Measurements from ENCODE around the gene C4orf51. TPM values are rescaled to one million over a fixed set of nuclear protein-coding genes. Genes with fewer than 3 reads are reported as not detected.

The C4orf51 gene
- total and polyA plus RNA-seq, 2 of the 8 experiments (the other 6 are each of a cell fraction or from before 2014, with no cell fraction given) = 0.54 TPM; not detected in 1

GRCh38 chr4:145722561-145722960, 42.6 kb downstream of the C4orf51 start:
- no peaks in the 10 kb centered on the region for H3K79me2 ChIP-seq (ENCODE audit: control insufficient read depth in 1 of 2, insufficient read depth in 2 of 2, low read length in 2 of 2)
- H4K20me1 ChIP-seq (replicated peaks in 1 of 2; ENCODE audit: control insufficient read depth in 1 of 2, insufficient read depth in 2 of 2, low read length in 2 of 2) = no peaks in the 10 kb centered on the region
- no peak overlapping the region for H3K9ac ChIP-seq (replicated peaks in 1 of 4; ENCODE audit: extremely low read depth in 1 of 4, low read depth in 3 of 4, low read length in 3 of 4)
- ChIA-PET CTCF (ENCODE audit: partially characterized antibody) (interaction anchor here (1.2 kb wide), 1 partner anchor 66 kb away, joined by 3 read pairs; no protein-coding TSS in a partner anchor), POLR2A (ENCODE audit: partially characterized antibody) (interaction anchor here (1.6 kb wide), 1 partner anchor 10 kb away, joined by 5 read pairs; no protein-coding TSS in a partner anchor)
- H3K9me3 ChIP-seq (ENCODE audit: insufficient read depth in 2 of 2, low read depth in 1 of 2, low read length in 1 of 2) = peaks cover 2 to 3% of the 10 kb centered on the region in 2 experiments; a peak in 2 of 4 replicates
- WGBS, 2 experiments (ENCODE audit: extremely low coverage in 1 of 2, insufficient coverage in 1 of 2, insufficient read length in 1 of 2, insufficient replicate concordance in 2 of 2, low coverage in 1 of 2, low lambda C conversion rate in 2 of 2, missing lambda C conversion rate in 1 of 2) = 100% methylated on average over 1 of the region's 1 CpG; no CpG with 5 or more reads in 1 of the 2 experiments
- H4K8ac ChIP-seq (ENCODE audit: extremely low read depth, insufficient read depth, low read length) = no peak overlapping the region
- H4K5ac ChIP-seq (ENCODE audit: insufficient read length, low read depth, low read length) = no peak overlapping the region
- no peak overlapping the region for H2BK5ac ChIP-seq (ENCODE audit: low read depth, low read length)
- no peak overlapping the region for H2BK15ac ChIP-seq (ENCODE audit: low read length)
- H3K23me2 ChIP-seq (ENCODE audit: low read depth, low read length) = no peaks in the 10 kb centered on the region; the same call in 1 of the 2 replicates
- no peak overlapping the region for H2BK20ac ChIP-seq (ENCODE audit: low read length)
- no peaks in the 10 kb centered on the region for H3K36me3 ChIP-seq (ENCODE audit: control insufficient read depth in 2 of 4, insufficient read depth in 4 of 4, low read length in 3 of 4)
- no peak overlapping the region for H2BK12ac ChIP-seq (ENCODE audit: low read depth, low read length)
- DNase-seq (ENCODE audit: low read depth in 1 of 2, low spot score in 2 of 2) (no peak), FAIRE-seq (no peak)
- no peak overlapping the region for H3K14ac ChIP-seq (ENCODE audit: insufficient read length)
- H3K4me1 ChIP-seq (replicated peaks in 1 of 4; ENCODE audit: control insufficient read depth in 3 of 4, insufficient read depth in 4 of 4, low read length in 3 of 4) = 0 out of 7 replicates have a peak, but pooled peaks cover 0 to 3% (median 0%) of the 10 kb centered on the region in 4 experiments
- no peak overlapping the region for H3K23ac ChIP-seq (ENCODE audit: insufficient read length)
- no peak overlapping the region for H3K4me3 ChIP-seq (ENCODE audit: extremely low read depth in 1 of 4, insufficient read depth in 2 of 4, low read depth in 3 of 4, low read length in 4 of 4)
- no peak overlapping the region for H3K27ac ChIP-seq (ENCODE audit: low read depth, low read length)
- no peaks in the 10 kb centered on the region for H3K79me1 ChIP-seq (ENCODE audit: low read depth, low read length)
- no peak overlapping the region for H3K4ac ChIP-seq (replicated peaks; ENCODE audit: insufficient read length, low read depth, low read length)
- H3K56ac ChIP-seq (replicated peaks; ENCODE audit: insufficient read length, low read depth, low read length) = no peak overlapping the region
- H2BK120ac ChIP-seq (replicated peaks; ENCODE audit: low read depth, low read length) = no peak overlapping the region
- no peak overlapping the region for H2AFZ ChIP-seq (ENCODE audit: low read length)
- no peak overlapping the region for H3K18ac ChIP-seq (ENCODE audit: extremely low read depth, low read length)
- H2AK5ac ChIP-seq (ENCODE audit: low read depth, low read length) = no peak overlapping the region
- H3K4me2 ChIP-seq (ENCODE audit: insufficient read depth in 1 of 2, low read depth in 2 of 2, low read length in 2 of 2) = no peak overlapping the region
- H3K27me3 ChIP-seq (replicated peaks in 1 of 4; ENCODE audit: control insufficient read depth in 3 of 4, extremely low read depth in 1 of 4, insufficient read depth in 3 of 4, low read length in 3 of 4) = no peaks in the 10 kb centered on the region
- no peak overlapping the region for H4K91ac ChIP-seq (replicated peaks; ENCODE audit: insufficient read length, low read length)
- no peak for TF ChIP-seq SIX5 (IDR thresholded peaks at IDR 0.05; ENCODE audit: low read depth, low read length)
- no peak for TF ChIP-seq JUND (IDR thresholded peaks at IDR 0.05; ENCODE audit: low read length)
- TF ChIP-seq CHD2 (IDR thresholded peaks at IDR 0.05; ENCODE audit: low read length) = no peak
- TF ChIP-seq CEBPB (IDR thresholded peaks at IDR 0.05; ENCODE audit: low read depth, low read length) = no peak
- TF ChIP-seq CTCF (IDR thresholded peaks at IDR 0.05; ENCODE audit: control extremely low read depth in 1 of 3, insufficient read depth in 1 of 3, low read depth in 1 of 3, low read length in 3 of 3) = no peak
- TF ChIP-seq SIN3A (conservative IDR thresholded peaks at IDR 0.05 in 1 of 2, IDR thresholded peaks at IDR 0.05 in 1 of 2; ENCODE audit: low read depth in 1 of 2, low read length in 2 of 2) = no peak
- TF ChIP-seq HDAC6 (IDR thresholded peaks at IDR 0.05; ENCODE audit: low read depth, low read length) = no peak
- no peak for TF ChIP-seq ASH2L (IDR thresholded peaks at IDR 0.05; ENCODE audit: low read length)
- no peak for TF ChIP-seq CHD1 (IDR thresholded peaks at IDR 0.05; ENCODE audit: low read depth, low read length)
- no peak for TF ChIP-seq FOSL1 (IDR thresholded peaks at IDR 0.05; ENCODE audit: insufficient read depth, low read depth, low read length)
- TF ChIP-seq KDM4A (IDR thresholded peaks at IDR 0.05; ENCODE audit: low read depth, low read length, severe bottlenecking) = no peak

All from H1 (cell line).